GM18498 (cell line): ENCODE data around the gene DNMBP.
"Not testable (repeated sequence)": the region's sequence is repeated elsewhere in the genome, so short reads cannot be mapped to it uniquely, and the experiment has no call there.

Experiments
- ATAC-seq: cut with Tn5 transposase; IDR thresholded peaks from one replicate; pipeline ENCODE4 v1.9.1; 2021; ENCODE audit warnings: mild to moderate bottlenecking, moderate library complexity; ENCODE audit not compliant: unreplicated experiment

DNMBP gene

DNA sequence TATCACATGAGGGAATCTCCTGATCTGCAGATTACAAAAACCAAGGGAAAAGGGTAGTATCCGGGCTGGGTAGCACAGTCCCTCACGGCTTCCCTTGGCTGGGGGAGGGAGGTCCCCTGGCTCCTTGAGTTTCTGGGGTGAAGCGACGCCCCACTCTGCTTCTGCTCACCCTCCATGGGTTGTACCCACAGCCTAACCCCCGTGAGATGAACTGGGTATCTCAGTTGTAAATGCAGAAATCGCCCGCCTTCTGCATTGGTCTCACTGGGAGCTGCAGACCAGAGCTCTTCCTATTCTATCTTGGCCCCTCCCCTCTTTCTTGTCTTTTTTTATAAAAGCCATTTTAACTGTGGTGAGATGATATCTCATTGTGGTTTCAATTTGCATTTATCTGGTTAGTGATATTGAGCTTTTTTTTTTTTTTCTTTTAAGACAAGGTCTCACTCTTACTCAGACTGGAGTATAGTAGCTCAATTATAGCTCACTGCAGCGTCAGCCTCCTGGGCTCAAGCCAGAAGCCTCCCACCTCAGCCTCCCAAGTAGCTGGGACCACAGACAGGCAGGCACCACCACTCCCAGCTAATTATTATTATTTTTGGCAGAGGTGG, 139.5 kb downstream of the DNMBP start:
- ATAC-seq = no peak

DNA sequence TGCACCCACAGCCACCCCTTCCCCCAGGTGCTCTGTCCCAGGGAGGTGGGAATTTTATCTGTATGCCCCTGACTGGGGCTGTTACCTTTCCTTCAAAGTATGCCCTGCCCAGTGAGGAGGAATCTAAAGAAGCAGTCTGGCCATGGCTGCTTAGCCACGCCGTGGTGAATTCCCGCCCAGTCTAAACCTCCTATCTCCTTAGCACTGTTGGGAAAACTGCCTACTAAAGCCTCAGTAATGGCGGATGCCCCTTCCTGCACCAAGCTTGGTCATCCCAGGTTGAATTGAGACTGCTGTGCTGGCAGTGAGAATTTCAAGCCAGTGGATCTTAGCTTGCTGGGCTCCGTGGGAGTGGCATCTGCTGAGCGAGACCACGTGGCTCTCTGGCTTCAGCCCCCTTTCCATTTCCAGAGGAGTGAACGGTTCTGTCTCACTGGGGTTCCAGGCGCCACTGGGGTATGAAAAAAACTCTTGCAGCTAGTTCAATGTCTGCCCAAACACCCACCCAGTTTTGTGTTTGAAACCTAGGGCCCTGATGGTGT, 140.1 kb downstream of the DNMBP start:
- ATAC-seq = no peak

DNA sequence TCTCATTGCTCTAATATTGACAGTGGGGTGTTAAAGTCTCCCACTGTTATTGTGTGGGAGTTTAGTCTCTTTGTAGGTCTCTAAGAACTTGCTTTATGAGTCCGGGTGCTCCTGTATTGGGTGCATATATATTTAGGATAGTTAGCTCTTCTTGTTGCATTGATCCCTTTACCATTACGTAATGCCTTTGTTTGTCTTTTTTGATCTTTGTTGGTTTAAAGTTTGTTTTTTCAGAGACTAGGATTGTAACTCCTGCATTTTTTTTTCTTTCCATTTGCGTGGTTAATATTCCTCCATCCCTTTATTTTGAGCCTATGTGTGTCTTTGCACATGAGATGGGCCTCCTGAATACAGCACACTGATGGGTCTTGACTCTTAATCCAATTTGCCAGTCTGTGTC, 142.5 kb downstream of the DNMBP start:
- ATAC-seq = not testable (repeated sequence)

DNA sequence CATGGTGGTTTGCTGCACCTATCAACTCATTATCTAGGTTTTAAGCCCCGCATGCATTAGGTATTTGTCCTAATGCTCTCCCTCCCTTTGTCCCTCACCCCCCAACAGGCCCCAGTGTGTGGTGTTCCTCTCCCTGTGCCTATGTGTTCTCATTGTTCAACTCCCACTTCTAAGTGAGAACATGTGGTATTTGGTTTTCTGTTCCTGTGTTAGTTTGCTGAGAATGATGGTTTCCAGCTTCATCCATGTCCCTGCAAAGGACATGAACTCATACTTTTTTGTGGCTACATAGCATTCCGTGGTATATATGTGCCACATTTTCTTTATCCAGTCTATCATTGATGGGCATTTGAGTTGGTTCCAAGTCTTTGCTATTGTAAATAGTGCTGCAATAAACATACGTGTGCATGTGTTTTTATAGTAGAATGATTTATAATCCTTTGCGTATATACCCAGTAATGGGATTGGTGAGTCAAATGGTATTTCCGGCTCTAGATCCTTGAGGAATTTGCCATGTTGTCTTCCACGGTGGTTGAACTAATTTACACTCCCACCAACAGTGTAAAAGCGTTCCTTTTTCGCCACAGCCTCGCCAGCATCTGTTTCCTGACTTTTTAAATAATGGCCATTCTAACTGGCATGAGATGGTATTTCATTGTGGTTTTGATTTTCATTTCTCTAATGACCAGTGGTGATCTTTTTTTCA, 146.1 kb downstream of the DNMBP start:
- ATAC-seq = not testable (repeated sequence)

DNA sequence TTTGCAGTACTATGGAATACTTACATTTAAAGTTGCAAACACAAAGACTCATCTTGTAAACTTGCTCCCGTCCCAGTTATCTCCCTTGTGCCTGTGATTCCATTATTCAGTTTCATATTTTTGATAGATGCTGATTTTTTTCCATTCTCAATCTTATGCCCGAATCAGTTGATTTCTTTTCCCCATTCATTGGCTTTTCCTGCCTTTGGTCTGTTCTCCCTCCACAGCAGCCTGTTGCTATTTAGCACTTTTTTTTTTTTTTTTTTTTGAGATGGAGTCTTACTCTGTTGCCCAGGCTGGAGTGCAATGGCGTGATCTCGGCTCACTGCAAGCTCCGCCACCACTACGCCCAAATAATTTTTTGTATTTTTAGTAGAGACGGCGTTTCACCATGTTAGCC, 149.3 kb downstream of the DNMBP start:
- no peak for ATAC-seq

DNA sequence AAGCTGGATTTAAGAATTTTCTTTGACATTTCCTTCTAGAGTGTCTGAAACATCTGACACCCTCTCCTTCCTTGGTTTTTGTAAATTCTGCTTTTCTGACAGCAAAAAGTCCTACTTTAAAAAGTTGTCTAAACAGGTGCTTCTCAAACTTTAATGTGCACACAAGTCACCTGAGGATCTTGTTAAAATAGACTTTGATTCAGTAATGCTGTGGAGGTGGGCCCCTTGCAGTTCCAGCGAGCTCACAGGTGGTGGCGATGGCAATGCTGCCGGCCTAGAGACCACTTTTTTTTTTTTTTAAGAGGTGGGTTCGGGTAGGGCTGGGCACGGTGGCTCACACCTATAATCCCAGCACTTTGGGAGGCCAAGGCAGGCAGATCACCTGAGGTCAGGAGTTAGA, 150.2 kb downstream of the DNMBP start:
- no peak for ATAC-seq

DNA sequence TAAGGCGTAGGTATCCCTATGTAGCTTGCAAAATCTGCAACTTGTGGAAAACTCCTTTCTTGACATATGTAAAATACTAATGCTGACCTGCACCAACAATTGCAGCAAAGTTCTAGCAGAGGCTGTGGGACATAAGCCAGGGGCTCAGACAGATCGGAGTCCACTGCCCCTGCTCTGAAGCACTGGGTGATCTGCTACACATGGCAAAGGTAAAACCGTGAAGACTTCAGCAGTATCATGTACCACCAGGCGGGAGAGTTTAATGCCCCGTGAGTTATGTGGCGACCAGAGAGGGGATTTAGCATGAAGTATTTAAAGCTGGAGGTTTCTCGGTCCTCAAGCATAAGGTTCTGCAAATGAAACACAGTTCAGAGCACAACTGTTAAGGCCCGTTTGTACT, 150.9 kb downstream of the DNMBP start:
- no peak for ATAC-seq

DNA sequence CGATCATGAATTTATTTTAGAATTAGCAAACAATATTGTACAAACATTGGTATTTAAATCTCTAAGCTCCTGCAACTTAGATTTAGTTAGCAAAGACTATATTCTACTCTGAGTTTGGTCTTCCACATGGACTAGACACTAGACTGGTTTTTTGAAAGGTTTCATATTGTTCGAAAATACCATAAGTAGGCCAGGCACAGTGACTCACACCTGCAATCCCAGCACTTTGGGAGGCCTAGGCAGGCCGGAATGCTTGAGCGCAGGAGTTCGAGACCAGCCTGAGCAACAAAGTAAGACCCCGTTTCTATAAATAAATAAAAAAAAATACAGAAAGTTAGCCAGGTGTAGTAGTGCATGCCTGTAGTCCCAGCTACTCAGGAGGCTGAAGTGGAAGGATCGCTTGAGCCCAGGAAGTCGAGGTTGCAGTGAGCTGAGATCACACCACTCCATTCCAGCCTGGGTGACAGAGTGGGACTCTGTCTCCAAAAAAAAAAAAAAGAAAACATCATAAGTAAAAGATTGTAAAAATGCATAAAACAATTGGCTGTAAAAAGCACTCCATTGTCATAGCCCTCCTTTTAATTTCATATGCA, 154.2 kb downstream of the DNMBP start:
- ATAC-seq = no peak

DNA sequence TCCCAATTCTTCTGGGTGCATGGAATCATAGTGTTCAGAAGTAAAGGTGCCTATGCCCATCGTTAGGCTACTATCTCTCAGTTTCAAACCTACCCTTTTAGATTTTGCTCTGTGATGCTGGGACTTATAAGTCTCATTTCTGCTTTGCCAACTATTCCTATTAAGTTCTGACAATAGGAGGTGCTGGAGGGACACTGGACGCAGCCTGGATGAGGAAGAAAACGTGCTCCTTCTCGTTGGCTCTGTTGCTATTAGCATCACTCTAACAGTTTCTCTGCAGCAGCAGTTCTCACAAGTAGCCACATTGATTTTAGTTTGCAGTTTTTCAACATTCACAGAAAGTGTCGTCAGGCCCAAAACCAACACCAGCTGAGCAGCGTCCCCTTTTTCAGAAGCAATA, 154.9 kb downstream of the DNMBP start:
- no peak for ATAC-seq

DNA sequence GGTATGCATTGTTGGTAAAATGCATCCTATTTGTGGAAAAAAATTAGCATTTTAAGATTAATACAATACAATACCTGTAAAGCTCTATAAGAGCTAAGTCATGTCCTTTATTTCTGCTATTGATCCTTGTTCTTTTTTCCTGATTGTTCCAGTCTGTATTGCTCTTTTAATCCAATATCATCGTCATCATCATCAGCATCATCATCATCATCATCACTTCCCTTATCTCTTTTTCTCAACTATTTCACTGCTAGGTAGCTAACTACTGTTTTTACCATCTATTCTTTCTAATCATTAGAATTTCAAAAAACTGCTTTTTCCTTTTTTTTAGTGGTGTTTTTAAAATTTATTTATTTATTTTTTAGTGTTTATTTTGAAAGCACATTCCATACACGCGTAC, 156.1 kb downstream of the DNMBP start:
- no peak for ATAC-seq

DNA sequence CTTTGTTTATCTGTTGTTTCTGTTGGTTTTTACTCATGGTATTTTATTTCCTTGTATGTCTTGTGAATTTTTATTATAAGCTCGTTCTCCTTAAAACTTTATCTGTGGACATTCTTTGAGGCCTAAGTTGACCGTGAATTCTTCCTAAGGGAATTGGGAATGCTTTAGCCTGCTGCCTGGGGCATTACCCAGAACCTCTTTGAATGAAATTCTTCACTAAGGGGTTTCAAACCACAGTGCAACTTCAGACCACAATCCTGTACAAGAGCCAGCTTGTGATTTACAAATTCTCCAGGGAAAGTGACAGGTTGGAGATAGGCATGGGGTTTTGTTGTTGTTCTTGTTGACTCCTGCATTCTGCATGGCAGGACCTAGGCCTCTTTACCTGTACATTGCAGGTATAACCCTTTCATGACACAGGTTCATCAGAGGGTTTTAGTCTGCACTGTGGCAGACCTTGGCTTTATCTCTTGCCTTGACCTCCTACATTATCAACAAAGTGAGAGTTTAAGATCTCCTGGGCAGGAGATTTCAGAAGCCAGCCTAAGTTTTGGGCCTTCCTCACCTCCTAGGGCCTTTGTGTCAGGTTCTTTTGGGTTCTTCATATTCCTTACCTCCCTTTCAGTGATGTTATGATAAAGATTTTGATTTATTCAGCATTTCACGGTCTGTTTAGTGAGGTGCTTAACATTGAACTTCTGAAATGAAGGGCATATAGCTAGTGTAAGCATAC, 157.1 kb downstream of the DNMBP start:
- no peak for ATAC-seq

DNA sequence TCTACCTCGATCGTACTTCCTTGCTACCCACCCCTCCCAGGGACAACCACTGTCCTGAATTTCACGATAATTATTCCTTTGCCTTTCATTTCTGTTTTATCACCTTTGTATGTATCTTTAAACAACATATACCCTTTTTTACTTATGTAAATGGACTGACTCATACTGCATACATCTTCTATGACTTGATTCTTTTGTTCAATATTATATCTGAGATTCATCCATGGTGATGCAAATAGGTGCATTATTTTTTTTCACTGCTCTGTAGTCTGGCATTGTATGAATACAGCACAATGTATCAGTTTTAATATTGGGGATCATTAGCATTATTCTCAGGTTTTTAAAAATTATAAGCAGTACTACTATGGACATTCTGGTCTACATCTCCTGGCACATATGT, 157.9 kb downstream of the DNMBP start:
- no peak for ATAC-seq

DNA sequence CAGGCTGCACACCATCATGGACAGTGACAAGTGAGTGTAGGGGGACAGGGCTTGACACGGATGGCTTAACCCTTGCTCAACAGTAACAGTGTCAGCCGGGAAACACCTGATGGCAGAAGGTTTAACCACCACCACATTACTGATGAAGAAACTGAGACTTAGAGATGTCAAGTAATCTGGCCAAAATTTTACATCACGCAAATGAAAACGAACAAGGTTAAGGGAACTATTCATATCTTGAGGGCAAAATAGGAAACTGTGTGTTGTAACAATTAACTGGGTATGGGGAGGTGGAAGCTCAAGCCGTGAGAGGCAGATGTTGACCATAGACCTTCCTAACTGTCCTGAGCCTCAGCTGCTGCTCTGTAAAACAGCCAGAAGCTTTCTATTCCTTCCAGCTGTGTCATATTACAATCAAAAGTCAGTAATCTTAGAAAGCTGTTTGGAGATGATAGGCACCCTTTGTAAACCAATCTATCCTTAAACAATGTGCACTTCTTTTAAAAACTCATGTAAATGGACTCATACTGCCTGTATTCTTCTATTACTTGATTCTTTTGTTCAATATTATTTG, 158.9 kb downstream of the DNMBP start:
- ATAC-seq = no peak

DNA sequence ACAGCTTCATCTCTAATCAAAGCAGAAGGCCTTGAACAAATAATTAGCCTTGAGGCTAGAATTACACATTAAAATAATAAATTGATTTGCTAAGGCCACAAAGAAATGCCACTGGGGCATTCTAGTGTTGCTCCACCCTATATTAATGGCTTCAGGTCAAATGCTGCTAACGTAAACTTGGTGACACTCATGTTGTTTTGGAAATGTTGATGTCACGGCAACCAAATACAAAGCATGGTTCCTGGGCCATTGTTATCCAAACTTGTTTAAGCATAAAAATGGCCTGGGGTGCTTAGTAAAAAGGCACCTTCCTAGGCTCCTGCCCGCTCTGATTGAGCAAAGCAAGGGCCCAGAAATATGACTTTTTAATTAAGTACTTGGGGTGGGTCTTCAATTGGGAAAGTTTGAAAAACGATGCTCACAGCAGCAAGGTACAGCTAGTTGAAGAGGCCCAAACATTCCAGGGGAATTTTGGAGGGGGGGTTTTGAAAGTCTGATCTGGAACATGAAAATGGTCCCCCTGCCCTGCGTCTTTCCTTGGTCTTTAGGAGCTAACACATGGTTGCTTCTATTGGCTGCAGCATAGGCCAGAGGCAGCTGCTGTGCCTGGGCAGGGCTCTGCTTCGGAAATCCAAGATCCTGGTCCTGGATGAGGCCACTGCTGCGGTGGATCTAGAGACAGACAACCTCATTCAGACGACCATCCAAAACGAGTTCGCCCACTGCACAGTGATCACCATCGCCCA, 159.6 kb downstream of the DNMBP start:
- no peak for ATAC-seq

DNA sequence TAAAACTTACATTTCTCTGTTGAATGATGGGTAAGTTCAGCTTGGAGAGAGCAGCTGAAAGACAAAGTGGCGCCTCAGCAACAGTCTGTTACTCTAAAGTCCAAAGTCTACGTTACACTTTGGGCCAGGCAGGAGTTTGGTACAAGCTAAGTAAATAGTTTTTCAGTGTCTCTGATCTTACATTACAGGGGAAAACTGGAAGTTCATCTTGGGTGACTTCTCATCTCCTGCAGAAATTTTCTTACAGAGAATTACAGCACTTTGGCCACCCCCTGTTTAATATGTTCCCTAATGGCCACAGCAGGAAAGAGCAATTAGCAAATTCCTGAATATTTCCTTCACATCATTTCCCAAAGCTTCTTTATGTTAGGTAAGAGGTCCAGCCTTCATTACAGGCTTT, 160.2 kb downstream of the DNMBP start:
- no peak for ATAC-seq

DNA sequence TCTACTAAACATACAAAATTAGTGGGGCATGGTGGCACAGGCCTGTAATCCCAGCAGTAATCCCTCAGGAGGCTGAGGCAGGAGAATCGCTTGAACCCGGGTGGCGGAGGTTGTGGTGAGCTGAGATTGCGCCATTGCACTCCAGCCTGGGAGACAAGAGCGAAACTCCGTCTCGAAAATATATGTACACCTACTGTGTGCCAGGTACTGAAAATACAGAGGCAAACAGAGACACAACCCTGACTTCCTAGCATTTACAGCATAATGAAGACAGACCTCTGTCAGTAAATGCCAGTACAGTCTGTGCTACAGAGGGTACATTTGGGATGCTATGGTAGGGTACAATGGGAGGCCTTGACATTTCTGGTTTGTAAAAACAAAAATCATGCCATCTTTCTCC, 160.7 kb downstream of the DNMBP start:
- ATAC-seq = no peak

DNA sequence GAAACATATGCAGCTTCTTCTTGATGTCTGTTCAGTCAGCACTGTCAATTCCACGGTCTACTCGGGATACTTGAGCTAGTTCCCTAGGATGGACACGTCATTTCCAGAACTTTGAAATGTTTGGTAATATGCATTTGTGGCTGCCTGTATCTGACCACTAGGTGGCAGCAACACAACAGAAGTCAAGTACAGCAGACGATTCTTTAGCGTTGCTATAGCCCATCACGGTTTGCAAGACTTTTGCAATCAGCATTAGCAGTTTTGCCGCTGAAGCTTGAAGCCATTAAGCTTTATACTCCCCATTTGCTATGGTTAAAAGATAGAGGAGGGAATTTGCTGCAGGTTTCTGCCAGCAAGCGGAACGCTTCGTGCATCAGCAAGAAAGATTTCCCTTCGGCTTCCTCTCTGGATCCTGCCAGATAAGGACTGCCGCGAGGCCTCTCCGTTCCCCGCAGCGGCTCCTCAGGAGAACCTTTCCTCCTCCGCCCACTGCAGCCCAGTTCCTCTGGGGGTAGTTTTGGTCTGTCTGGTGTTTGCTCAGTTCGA, 163.8 kb downstream of the DNMBP start:
- peak; percentile 74 for ATAC-seq

DNA sequence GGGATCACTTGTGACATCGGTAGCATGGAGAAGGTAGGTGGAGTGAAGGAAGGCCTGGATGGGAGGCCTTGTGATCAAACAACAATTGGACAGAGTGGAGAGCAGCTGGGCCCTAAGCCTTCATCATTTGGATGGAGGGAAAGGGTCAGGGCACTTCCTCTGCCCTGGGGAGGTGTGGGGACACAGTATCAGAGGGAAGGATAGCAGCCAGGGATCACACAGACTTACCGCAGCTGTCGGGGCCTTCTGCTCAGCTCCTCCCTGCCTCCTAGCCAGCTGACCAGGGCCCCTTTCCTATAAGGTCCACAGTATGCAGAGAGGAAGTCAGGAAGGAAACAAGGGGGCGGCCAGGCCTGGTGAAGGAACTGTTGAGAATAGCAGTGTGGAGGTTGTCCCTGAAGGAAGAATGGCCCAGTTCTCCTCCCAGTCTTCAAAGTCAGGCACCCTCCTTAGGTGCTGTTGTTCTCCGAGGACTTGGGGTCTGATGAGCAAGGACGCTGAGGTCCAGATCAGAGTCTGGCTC, 165.3 kb downstream of the DNMBP start:
- ATAC-seq = no peak

DNA sequence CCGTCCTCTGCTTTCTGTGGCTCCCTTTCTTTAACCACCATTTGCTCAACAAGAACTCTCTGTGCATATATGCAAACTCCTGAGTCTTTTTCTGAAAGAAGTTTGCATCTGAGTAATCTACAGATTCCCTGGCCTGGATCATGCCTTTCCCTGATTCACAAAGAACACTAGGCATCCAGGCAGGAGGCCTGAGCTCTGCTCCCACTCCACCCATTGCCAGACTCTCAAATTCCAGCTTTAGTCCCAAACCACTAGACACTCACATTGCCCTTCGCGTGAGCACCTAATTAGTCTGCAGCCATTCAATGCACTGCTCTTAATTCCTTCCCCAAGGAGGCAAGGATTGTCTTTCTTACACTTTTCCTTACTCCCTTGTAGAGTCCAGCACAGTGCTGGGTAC, 166.4 kb downstream of the DNMBP start:
- no peak for ATAC-seq

DNA sequence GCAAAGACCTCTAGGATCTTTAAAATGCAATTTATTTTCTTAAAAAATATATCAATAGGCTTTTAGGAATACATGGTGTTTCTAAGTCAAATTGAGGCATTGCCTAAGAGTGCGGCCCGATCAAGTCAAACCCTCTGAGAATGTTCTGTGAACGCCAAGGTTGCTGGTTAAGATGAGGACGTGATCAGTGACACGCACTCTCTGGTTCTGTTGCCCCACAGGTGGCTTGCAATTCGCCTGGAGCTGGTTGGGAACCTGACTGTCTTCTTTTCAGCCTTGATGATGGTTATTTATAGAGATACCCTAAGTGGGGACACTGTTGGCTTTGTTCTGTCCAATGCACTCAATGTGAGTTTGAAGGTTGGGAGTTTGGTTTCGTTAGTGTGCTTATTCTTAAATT, 168.0 kb downstream of the DNMBP start:
- ATAC-seq = no peak
